ENCODE measurements around the gene OR8K1. TPM values are rescaled to one million over a fixed set of nuclear protein-coding genes. Genes with fewer than 3 reads are reported as not detected.

Gene OR8K1
- total and polyA plus RNA-seq, 9 of the 15 experiments (the other 6 are each of a cell fraction or from before 2014, with no cell fraction given), result not detected

DNA sequence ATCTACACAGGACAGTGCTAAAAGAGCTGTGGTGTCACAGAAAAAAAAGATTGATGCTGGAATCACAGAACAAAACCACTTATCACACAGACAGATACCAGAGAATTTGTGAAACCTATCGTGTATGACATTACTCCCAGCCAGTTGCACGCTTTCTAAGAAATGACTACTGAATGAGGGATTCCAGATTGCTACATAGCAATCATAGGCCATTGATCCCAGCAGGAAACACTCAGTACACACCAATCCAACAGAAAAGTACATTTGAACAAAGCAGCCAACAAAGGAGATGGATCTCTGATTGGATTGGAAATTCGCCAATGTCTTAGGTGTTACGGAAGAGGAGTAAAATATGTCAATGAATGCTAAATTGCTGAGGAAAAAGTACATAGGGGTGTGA lies 48.9 kb upstream of the OR8K1 start:
- Histone ChIP-seq H3K9me3 (replicated peaks; ENCODE audit: control insufficient read depth, insufficient read depth, low read depth, low read length) (0 out of 2 replicates have a peak, but pooled peaks cover 2% of the 10 kb centered on the region), H3K79me2 (ENCODE audit: control insufficient read depth, insufficient read depth, low read length) (no peaks in the 10 kb centered on the region), H3K27ac (ENCODE audit: extremely low read depth, low read depth, low read length) (no peak overlapping the region), H3K4me1 (replicated peaks in 1 of 2; ENCODE audit: control insufficient read depth in 2 of 2, insufficient read depth in 2 of 2, low read length in 2 of 2) (no peaks in the 10 kb centered on the region), H3K9ac (ENCODE audit: insufficient read depth in 1 of 2, low read depth in 2 of 2, low read length in 2 of 2) (no peak overlapping the region), H4K20me1 (replicated peaks; ENCODE audit: control insufficient read depth, insufficient read depth, low read length) (no peaks in the 10 kb centered on the region), H2AFZ (ENCODE audit: low read depth, low read length) (no peak overlapping the region), H3K9me1 (ENCODE audit: control insufficient read depth, insufficient read depth, low read length) (no peaks in the 10 kb centered on the region), H3K4me2 (ENCODE audit: insufficient read depth, low read length) (no peak overlapping the region), H3K27me3 (ENCODE audit: control insufficient read depth in 2 of 2, insufficient read depth in 2 of 2, low read length in 2 of 2) (no peaks in the 10 kb centered on the region), H3K36me3 (ENCODE audit: control insufficient read depth, insufficient read depth, low read length) (no peaks in the 10 kb centered on the region), H3K4me3 (no peak overlapping the region)
- DNase-seq (ENCODE audit: extremely low read depth in 1 of 4, low spot score in 3 of 4), result no peak
- WGBS (ENCODE audit: insufficient coverage, low coverage, missing lambda C conversion rate), result 1% methylated on average over 4 of the region's 4 CpGs
- POLR2A ChIA-PET, result no interaction called here
- FAIRE-seq, result no peak
- BruUV-seq (replicated peaks), result no TSS peak
- intact Hi-C loops (cut with micrococcal nuclease) (no loop called here), in situ Hi-C loops (cut with MboI) (no loop called here)
- no peak for ATAC-seq
- TF ChIP-seq ERF (CRISPR knock-in tag; IDR thresholded peaks at IDR 0.05) (no peak), PCBP1 (IDR thresholded peaks at IDR 0.05; ENCODE audit: low read depth, low read length, poor library complexity, severe bottlenecking) (no peak), CREM (IDR thresholded peaks at IDR 0.05; ENCODE audit: low read depth) (no peak), SRSF3 (IDR thresholded peaks at IDR 0.05; ENCODE audit: insufficient read depth, low read length) (no peak), CHCHD3 (CRISPR knock-in tag; IDR thresholded peaks at IDR 0.05) (no peak), ZNF766 (CRISPR knock-in tag; conservative IDR thresholded peaks at IDR 0.05) (no peak), DDX20 (tag; IDR thresholded peaks at IDR 0.05; ENCODE audit: low read depth) (no peak), ZNF780A (CRISPR knock-in tag; IDR thresholded peaks at IDR 0.05) (no peak), BRF1 (IDR thresholded peaks at IDR 0.05; ENCODE audit: borderline replicate concordance, extremely low read depth, insufficient read length) (no peak)
- TF ChIP-seq, protein P1, sequence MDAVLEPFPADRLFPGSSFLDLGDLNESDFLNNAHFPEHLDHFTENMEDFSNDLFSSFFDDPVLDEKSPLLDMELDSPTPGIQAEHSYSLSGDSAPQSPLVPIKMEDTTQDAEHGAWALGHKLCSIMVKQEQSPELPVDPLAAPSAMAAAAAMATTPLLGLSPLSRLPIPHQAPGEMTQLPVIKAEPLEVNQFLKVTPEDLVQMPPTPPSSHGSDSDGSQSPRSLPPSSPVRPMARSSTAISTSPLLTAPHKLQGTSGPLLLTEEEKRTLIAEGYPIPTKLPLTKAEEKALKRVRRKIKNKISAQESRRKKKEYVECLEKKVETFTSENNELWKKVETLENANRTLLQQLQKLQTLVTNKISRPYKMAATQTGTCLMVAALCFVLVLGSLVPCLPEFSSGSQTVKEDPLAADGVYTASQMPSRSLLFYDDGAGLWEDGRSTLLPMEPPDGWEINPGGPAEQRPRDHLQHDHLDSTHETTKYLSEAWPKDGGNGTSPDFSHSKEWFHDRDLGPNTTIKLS (IDR thresholded peaks at IDR 0.05; ENCODE audit: borderline replicate concordance, low read depth), result no peak
- TF ChIP-seq, protein P2, sequence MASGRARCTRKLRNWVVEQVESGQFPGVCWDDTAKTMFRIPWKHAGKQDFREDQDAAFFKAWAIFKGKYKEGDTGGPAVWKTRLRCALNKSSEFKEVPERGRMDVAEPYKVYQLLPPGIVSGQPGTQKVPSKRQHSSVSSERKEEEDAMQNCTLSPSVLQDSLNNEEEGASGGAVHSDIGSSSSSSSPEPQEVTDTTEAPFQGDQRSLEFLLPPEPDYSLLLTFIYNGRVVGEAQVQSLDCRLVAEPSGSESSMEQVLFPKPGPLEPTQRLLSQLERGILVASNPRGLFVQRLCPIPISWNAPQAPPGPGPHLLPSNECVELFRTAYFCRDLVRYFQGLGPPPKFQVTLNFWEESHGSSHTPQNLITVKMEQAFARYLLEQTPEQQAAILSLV (tag; IDR thresholded peaks at IDR 0.05), result no peak
- CTCF ChIA-PET (ENCODE audit: low intra/inter-chr PET ratio), result no interaction called here

Data from K562 (cell line).